GM21526 (cell line): ENCODE measurements around the gene WEE1.
A peak's percentile ranks its signal among the peaks of the same experiment; 100 is the strongest.
"Not testable (repeated sequence)": the region's sequence is repeated elsewhere in the genome, so short reads cannot be mapped to it uniquely, and the experiment has no call there.

Experiments
- ATAC-seq: cut with Tn5 transposase; IDR thresholded peaks from one replicate; pipeline ENCODE4 v1.9.1; 2021; ENCODE audit warnings: moderate library complexity; ENCODE audit not compliant: unreplicated experiment, low FRiP score

Gene WEE1

DNA sequence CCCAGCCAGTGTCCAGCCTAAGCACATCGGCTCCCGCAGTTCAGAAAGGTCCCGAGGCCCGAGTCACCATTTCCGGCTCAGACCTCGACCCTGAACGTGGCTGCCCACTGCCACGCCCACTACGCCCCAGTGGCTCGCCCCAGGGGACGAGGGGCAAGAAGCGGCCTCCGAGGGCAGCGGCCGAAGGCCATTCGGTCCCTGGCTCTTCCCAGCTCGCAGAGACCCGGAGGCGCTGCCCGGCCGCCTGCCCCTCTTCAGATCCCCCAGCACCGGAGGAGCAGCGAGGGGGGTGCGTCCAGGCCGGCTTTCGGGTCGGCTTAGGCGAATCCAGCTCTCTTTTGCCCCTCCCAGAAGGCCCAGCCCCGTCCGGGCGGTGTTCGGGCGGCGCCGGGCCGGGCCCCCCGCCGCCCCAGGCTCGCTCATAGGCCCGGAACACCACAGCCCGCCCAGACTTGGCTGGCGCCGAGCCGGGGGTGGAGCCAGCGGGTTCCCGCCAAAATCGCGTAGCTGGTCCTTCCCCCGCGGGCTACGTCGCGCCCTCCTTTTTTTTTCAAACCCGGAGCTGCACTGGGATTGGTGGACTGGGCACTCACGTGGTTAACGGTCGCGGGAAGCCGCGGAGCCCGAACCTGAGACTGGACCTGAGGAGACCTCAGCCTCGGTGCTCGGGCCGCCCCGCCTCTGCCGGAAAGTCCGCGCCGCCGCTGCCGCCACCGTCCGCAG is at the start of gene WEE1:
Gene WEE1, plus strand, starts transcription at position 619 of the 723 bp plus-strand sequence. CDS start 264 bp downstream, outside the sequence.
- peak; percentile 73 for ATAC-seq

DNA sequence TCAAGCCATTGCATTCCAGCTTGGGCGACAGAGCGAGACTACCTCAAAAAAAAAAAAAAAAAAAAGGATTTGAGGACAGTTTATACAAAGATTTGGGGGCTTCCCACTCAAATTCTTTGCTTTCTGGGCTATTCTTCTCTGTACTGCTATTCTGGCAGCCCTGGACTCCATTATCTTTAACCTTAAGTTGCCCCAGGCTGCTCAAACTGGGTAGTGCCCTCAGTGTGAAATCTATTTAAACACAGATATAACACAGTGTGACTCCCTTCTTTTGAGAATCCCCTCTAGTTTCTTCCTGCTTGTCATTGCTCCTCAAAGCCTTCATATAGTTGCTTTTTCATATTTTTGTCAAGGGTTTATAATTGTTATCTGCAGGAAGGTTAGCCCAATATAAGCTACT is 49.5 kb upstream of the WEE1 start:
- ATAC-seq: no peak

DNA sequence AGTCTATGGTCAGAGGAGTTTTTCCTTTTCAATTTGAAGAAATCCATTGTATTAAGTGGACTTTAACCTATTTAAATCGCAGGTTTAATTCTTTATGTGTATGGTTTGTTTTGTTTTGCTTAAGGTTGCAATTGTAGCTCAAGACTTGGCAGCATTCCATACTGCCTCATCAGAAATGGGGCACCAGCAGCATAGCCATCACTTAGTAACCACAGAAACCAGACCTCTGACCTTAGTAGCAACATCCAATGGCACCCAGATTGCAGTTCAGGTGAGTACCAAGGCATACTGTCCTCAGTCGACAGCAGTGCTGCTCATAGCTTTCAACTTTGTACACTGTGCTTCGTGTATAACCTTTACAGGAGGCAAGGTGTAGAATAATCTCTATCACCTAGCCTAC is 48.4 kb upstream of the WEE1 start:
- ATAC-seq: no peak

DNA sequence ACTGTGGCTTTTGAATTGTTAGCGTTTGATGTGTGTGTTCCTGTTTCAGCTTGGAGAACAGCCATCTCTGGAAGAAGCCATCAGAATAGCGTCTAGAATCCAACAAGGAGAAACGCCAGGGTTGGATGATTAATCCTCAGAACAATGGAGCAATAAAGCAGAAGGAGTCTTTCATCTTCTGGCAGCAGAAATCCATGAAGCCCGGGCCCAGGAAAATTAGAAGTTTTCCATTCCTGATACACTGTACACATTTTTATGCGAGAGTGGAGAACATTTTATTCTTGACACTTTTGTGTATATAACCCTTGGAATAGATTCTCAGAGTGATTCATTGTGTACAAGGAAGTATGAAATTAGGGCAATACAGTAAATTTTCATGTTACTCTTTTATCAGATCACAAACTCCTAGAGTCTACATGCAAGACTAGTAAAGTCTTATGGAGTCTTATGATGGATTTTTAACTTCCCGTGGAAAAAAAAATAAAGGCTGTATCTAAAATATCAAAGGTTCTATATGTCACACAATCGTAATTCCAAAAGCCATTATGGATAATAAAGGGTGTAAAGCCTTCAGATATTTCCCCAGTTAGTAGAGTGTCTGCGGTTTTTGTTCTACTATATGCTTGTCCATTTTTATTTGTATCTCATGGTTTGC is 45.9 kb upstream of the WEE1 start:
- ATAC-seq: no peak

DNA sequence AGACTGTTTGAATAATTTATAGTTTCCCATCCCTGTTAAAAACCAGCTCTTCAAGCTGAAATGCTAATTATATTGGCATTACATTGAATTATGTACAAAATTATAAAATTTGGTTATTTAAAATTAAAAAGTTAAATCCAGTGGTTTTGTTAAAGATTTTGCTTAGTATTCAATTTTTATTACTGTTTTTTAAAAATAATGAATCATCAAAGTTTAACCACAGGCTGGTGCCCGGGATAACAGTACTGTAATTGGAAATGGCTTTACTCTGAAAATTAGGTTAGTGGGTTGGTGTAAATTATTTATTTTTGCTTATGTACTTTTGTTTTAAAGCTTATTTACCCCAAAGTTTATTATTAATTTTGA is 45.4 kb upstream of the WEE1 start:
- ATAC-seq: no peak

DNA sequence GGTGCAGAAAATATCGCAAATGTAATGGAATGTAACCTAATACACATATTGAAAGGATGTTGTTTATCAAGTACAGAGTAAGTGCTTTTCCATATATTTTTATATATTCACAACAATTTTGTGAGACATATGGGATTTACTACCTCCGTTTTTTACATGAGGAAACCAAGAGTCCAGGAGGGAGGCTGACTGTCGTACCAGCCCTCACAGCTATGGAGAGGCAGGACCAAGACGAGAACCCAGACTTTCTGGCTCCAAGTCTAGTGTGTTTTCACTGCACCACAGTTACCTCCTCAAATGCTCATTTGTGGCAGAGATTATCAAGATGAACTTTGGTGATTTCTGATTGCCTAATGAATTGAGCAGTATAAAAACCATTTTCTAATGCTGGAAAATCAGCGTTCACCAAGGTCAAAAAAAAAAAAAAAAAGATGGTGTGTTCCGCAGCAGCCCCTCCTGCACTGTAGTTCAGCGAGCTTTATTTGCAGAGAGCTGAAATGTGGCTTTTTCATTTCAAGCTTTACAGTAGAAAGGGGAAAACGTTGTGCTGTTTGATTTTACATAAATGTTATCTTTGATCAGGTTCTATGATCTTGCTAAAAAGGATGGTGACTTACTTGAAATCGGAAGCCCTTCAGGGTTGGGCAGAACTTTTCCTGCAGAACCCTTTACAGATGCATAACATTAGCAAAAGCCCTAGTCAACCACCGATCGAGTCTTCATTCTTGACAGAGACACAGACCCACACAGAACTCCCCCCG is 44.7 kb upstream of the WEE1 start:
- no peak for ATAC-seq

DNA sequence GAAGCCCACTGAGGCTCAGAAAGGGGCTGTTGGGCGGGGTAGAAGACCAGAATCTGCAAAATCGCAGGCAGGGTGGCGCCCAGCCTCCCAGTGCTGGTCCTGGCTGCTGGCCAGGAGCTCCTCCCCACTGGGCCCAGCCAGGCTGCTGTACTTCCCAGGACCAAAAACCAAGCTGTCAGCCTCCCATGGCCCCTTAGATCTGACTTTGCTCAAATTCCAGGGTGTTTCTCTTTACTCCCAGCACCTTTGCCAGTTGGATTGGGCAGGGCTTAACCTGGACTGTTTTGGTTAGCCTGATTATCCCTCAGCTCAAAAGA is 44.2 kb upstream of the WEE1 start:
- ATAC-seq: no peak

DNA sequence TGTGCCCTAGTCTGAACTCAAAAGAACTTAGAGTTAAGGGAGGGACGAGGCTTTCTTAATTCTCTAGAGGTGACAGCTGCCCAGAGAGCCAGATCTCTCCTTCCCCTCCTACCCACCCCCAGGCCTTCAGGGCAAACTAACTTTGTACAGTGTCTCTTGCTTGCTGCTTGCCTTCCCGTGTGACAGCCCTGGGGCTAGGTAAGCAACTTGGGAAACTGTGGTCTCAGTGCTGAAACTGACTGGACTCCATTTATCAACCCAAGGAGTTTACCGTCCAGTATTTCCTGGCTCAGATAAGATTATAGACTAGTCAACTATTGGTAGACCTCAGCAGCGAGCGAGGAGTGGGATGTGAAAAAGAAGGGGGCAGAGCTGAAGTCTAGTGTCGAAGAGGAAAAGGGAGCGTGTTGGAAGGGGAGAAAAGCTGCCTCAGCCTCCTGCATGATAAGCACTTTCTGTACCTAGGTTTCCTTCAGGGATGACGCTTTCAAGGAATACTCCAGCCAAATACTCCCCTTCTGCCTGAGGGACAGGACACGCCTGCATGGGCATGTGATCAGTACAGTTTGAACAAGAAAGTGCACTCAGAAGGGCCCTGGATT is 43.3 kb upstream of the WEE1 start:
- no peak for ATAC-seq

DNA sequence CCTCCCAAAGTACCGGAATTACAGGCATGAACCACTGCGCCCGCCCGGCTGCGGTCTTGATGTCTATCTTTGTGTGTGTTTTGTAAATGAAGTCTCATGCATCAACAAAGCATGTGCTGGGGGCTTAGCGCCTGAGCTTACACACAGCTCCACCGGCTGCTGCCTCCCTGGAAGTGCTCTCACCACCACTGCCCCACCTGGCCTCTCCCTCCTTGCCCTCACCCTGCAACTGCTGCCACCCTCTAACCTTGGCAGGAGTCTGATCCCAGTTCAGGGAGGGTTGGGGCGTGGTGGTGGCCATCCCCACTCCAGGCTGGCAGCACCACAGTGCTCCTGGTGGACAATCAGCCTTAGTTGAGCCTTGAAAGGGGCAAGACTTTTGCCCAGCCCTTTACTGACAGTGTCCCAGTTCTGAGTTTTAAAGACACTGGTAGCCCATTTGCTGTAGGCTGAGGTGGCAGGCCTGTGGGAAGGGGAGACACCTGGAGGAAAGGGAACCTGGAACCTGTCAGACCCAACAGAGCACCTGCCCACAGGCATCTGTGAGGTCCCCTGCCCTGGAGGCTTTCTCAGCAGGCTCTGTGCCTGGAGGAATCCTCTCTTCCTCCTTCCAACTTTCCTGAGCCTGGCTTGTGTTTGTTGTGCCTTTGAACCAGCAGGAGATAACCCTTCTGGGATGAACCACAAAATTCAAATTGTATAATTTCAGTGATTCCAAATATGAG is 42.4 kb upstream of the WEE1 start:
- ATAC-seq: no peak

DNA sequence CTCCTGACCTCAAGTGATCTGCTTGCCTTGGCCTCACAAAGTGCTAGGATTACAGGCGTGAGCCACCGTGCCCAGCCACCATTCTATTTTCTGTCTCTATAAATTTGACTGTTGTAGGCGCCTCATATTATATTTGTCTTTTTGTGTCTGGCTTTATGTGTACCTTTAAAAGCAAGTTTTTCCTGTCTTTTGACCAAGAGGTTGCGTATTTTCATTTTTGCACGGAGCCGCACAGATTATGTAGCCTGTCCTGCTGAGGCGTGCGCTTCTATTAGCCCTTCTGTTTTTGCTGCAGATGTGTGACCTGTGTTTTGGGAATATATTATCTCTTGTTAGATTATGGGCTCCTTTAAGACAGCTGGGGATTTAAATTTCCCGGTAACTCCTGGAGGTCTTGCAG is 40.4 kb upstream of the WEE1 start:
- no peak for ATAC-seq

DNA sequence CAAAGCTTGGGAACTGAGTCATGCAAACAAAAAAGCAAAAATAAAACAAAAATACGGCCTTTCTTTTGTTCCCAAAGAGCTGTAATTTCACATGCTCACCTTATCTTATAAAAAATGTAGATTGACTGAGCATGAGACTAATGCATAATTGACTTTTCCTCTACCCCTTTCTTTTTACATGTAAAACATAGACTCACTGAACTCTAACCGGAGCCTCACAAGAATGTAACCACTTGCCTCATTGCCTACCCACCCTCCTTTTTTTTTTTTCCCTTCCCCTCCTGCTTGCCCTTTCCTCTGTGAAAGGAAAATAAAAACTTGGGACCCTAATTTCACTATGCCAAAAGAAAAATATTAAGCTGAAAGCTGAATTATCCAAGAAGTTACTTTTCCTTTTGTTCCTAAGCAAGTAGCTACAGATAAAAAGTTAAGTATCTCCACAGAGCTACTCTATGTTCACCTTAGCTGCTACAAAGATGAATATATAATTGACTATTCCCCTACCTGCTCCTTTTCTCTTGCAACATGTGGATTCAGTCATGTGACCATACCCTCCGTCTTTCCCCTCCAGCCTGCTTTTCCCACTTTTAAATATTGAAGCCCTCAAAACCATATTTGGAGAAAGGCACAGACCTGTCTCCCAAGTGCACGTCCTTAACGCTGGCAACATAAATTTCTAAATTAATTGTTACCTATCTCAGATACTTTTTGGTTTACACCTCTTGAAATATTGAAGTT is 39.6 kb upstream of the WEE1 start:
- no peak for ATAC-seq

DNA sequence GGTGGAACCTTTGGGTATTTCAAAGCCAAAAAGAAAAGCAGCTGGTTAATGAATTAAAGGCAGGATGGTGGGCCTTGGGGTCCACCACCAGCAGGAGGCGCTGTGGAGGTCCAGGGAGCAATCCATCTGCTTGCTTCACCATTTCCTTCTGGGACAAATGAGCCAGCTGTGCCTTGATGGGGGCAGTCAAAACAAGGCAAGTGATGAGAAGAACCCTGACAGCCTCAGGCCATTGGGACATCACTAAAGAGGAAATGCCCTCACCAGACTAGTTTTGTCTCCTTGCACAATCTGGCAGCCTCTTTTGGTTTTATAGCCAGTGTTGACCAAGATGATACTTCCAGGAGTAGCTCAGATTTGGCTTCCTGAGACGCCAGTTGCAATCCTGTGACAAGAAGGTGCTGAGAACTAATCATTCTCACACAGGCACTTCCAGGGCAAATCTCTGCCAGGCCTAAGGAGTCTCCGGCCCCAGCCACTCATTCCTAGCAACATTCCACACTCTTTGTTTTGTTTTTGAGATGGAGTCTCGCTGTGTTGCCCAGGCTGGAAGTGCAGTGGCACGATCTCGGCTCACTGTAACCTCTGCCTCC is 38.2 kb upstream of the WEE1 start:
- no peak for ATAC-seq

DNA sequence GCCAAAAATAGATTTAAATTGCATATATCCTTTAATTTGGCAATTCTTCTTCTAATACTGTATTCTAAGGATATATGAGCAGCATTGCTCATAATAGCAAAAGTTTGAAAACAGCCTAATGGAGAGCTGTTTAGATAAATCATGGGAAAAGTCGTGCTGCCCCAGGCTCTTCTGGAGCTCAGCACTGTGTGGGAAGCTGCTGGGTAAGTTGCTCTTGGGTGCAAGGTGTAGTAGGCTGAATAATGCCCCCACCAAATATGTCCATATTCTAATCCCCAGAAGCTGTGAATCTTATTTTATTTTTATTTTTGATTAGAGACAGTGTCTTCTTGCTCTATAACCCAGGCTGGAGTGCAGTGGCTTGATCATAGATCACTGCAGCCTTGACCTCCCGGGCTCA is 34.9 kb upstream of the WEE1 start:
- ATAC-seq: no peak

DNA sequence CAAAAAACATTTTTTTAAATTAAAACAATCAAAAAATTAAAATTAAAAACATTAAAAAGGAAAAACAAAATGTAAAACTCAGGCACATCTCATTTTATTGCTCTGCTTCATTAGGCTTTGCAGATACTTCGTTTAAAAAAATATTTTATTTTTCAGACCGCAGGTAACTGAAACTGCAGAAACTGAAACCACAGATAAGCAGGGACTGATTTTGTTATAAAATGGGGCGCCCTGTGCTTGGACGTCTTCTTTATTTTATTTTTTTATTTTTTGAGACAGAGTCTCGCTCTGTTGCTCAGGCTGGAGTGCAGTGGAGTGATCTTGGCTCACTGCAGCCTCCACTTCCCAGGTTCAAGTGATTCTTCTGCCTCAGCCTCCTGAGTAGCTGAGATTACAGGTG is 24.3 kb upstream of the WEE1 start:
- ATAC-seq: not testable (repeated sequence)

DNA sequence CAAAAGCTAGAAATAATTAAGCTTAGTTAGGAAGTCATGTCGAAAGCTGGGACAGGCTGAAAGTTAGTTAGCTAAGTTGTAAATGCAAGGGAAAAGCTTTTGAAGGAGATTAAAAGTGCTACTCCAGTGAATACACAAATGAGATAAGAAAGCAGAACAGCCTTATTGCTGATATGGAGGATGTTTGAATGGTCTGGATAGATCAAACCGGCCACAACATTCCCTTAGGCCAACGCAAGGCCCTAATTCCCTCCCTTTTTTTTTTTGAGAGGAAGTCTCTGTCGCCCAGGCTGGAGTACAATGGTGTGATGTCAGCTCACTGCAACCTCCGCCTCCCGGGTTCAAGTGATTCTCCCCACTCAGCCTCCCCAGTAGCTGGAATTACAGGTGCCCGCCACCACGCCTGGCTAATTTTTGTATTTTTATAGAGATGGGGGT is 23.3 kb upstream of the WEE1 start:
- ATAC-seq: no peak

DNA sequence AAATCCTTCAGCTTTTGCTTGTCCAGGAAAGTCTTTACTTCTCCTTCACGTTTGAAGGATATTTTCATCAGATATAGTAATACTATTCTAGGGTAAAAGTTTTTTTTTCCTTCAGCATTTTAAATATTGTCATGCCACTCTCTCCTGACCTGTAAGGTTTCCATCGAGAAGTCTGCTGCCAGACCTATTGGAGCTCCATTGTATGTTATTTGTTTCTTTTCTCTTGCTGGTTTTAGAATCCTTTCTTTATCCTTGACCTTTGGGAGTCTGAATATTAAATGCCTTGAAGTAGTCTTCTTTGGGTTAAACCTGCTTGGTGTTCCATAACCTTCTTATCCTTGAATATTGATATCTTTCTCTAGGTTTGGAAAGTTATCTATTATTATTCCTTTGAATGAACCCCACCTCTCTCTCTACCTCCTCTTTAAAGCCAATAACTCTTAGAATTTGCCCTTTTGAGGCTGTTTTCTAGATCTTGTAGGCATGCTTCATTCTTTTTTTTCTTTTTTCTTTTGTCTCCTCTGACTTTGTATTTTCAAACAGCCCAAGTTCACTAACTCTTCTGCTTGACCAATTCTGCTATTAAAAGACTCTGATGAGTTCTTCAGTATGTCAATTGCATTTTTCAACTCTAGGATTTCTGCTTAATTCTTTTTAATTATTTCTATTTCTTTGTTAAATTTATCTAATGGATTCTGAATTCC is 12.0 kb upstream of the WEE1 start:
- no peak for ATAC-seq

DNA sequence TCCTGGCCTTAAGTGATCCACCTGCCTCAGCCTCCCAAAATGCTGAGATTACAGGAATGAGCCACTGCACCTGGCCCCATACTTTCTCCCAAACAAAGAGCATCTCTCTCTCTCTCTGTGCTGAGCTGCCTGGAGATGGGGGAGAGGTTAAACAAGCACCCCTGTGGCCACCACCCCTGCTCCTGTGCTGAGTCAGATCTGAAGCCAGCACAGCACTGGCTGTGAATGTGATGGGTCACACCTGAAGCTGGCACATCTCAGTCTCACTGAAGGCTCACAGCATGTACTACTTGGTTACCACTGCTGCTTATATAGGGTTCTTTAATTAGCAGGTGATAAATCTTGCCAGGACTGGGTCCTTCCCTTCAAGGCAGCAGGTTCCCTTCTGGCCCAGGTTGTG is 10.8 kb upstream of the WEE1 start:
- ATAC-seq: no peak

DNA sequence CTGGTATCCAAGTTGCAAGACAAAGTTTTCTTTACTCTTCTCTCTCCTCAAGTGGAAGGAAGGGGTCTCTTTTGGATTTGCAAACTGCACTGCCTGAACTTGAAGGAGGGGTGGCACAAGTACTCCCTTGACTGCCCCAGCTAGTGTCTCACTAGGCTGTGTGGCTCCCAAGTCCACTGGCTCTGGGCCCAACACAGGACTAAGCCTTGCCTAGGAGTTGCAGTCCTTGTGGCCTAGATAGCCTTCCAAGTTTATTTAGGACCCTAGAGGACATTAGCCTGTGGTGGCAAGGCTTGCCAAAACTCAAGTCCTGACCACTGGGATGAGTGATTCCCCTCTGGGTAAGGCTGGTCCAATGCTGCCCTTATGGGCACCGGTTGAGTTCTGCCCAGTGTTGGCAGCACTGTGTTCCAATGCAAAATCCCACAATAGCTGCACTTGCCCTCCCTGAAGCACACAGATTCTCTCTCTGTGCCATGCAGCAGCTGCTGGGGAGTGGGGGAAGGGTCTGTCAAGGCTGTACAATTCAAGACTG is 10.2 kb upstream of the WEE1 start:
- no peak for ATAC-seq
